CD14-positive monocyte (primary cell): Measurements from ENCODE around the gene KRT7. TPM values are rescaled to one million over a fixed set of nuclear protein-coding genes. Genes with fewer than 3 reads are reported as not detected.
A peak's percentile ranks its signal among the peaks of the same experiment; 100 is the strongest.
"Not testable (repeated sequence)": the region's sequence is repeated elsewhere in the genome, so short reads cannot be mapped to it uniquely, and the experiment has no call there.

Source experiments
- DNase-seq, 3 donors: peaks; one replicate each; pipeline ENCODE4 v3.0.0-alpha.2; 2011 to 2022
- H2AFZ ChIP-seq: 2 replicates; pipeline ENCODE4 v1.6.0; 2012; ENCODE audit warnings: mild to moderate bottlenecking, low read depth, low read length, inconsistent platforms; ENCODE audit not compliant: insufficient read depth, poor library complexity, severe bottlenecking
- H3K27ac ChIP-seq, 2 donors: 1 replicate in 1 of 2; 2 replicates in 1 of 2; pipeline ENCODE4 v1.5.1; 2012 to 2013; ENCODE audit warnings: low read length in 2 of 2, control low read depth in 1 of 2, inconsistent platforms in 1 of 2, low read depth in 1 of 2, mild to moderate bottlenecking in 1 of 2
- H3K27me3 ChIP-seq, 2 donors: one replicate each; pipeline versions ENCODE4 v1.6.0 to v1.6.1; 2011 to 2013; ENCODE audit warnings: low read length in 2 of 2; ENCODE audit not compliant: control insufficient read depth in 2 of 2, insufficient read depth in 2 of 2
- H3K36me3 ChIP-seq, 2 donors: replicated peaks in 1 of 2; 1 replicate in 1 of 2; 2 replicates in 1 of 2; pipeline versions ENCODE4 v1.5.1 to v1.6.1; 2012 to 2013; ENCODE audit warnings: low read length in 2 of 2, control low read depth in 1 of 2, inconsistent platforms in 1 of 2, mild to moderate bottlenecking in 1 of 2; ENCODE audit not compliant: insufficient read depth in 2 of 2, control insufficient read depth in 1 of 2
- H3K4me1 ChIP-seq, 2 donors: 1 replicate in 1 of 2; 2 replicates in 1 of 2; pipeline versions ENCODE4 v1.5.1 to v1.6.1; 2012 to 2013; ENCODE audit warnings: low read length in 2 of 2, control low read depth in 1 of 2, inconsistent platforms in 1 of 2, mild to moderate bottlenecking in 1 of 2, moderate library complexity in 1 of 2; ENCODE audit not compliant: insufficient read depth in 2 of 2, control insufficient read depth in 1 of 2
- H3K4me2 ChIP-seq: replicated peaks from 2 replicates; pipeline ENCODE3; 2012; ENCODE audit warnings: low read length, moderate library complexity, mild to moderate bottlenecking; ENCODE audit not compliant: poor library complexity, severe bottlenecking; ENCODE audit errors: extremely low read depth
- H3K4me3 ChIP-seq, 3 experiments: fragments of 200-600 bp in 1 of 3; sonication (generic) in 1 of 3; replicated peaks in 1 of 3; 1 replicate in 2 of 3; 2 replicates in 1 of 3; pipeline ENCODE4 v1.5.1; 2011 to 2013; ENCODE audit warnings: low read length in 3 of 3, mild to moderate bottlenecking in 3 of 3, control low read depth in 2 of 3, low read depth in 2 of 3, inconsistent platforms in 1 of 3, moderate library complexity in 1 of 3
- H3K79me2 ChIP-seq: 2 replicates; pipeline ENCODE4 v1.6.0; 2012; ENCODE audit warnings: mild to moderate bottlenecking, control low read depth, inconsistent platforms, low read length, moderate library complexity; ENCODE audit not compliant: insufficient read depth
- H3K9ac ChIP-seq: 2 replicates; pipeline ENCODE4 v1.6.0; 2017; ENCODE audit warnings: low read length, mild to moderate bottlenecking; ENCODE audit not compliant: insufficient read depth, poor library complexity, severe bottlenecking
- H3K9me3 ChIP-seq, 2 donors: replicated peaks in 1 of 2; 1 replicate in 1 of 2; 2 replicates in 1 of 2; pipeline versions ENCODE4 v1.5.1 to v1.6.1; 2012 to 2013; ENCODE audit warnings: low read length in 2 of 2, control low read depth in 1 of 2; ENCODE audit not compliant: control insufficient read depth in 1 of 2, insufficient read depth in 1 of 2
- H4K20me1 ChIP-seq: 2 replicates; pipeline ENCODE4 v1.6.0; 2012; ENCODE audit warnings: mild to moderate bottlenecking, low read length, control low read depth, moderate library complexity; ENCODE audit not compliant: insufficient read depth
- H3K27ac Mint-ChIP-seq, 7 donors: one replicate each; pipeline ENCODE4 v1.8.0; 2020; ENCODE audit warnings: mild to moderate bottlenecking in 7 of 7, mixed read lengths in 7 of 7, moderate library complexity in 6 of 7, inconsistent platforms in 2 of 7
- H3K27me3 Mint-ChIP-seq, 3 donors: one replicate each; pipeline ENCODE4 v1.8.0; 2021 to 2022; ENCODE audit warnings: low read depth in 3 of 3, mild to moderate bottlenecking in 3 of 3, mixed read lengths in 3 of 3, moderate library complexity in 3 of 3, inconsistent platforms in 1 of 3
- H3K36me3 Mint-ChIP-seq, 2 donors: one replicate each; pipeline ENCODE4 v1.8.0; 2020; ENCODE audit warnings: mixed read lengths in 2 of 2, inconsistent platforms in 1 of 2, mild to moderate bottlenecking in 1 of 2
- H3K4me1 Mint-ChIP-seq: one replicate; pipeline ENCODE4 v1.8.0; 2020; ENCODE audit warnings: mild to moderate bottlenecking, mixed read lengths
- H3K4me3 Mint-ChIP-seq, 2 donors: one replicate each; pipeline ENCODE4 v1.8.0; 2020; ENCODE audit warnings: mild to moderate bottlenecking in 2 of 2, mixed read lengths in 2 of 2, moderate library complexity in 1 of 2
- H3K9me3 Mint-ChIP-seq, 7 donors: one replicate each; pipeline ENCODE4 v1.8.0; 2020 to 2022; ENCODE audit warnings: mixed read lengths in 7 of 7, mild to moderate bottlenecking in 6 of 7, moderate library complexity in 6 of 7, inconsistent platforms in 2 of 7
- CTCF ChIP-seq: fragments of 200-600 bp; IDR thresholded peaks from one replicate; pipeline ENCODE4 v1.8.0; 2022; ENCODE audit warnings: antibody characterized with exemption, mild to moderate bottlenecking
- WGBS: methylation state at CpG from one replicate; pipeline ENCODE4 v1.1.5; 2013; ENCODE audit warnings: missing lambda C conversion rate; ENCODE audit not compliant: insufficient coverage; 5-methylcytosine and 5-hydroxymethylcytosine counted together
- intact Hi-C, 2 donors: fragments of 100-400 bp; cut with micrococcal nuclease; formaldehyde crosslinking; loops; one replicate each; pipeline versions ENCODE4 v1.15.0 to v1.15.1; 2023
- polyA plus RNA-seq, 3 donors: library from polyadenylated mRNA; depleted of rRNA in 1 of 3; unstranded in 2 of 3; stranded (reverse) in 1 of 3; fragments of 300-500 nt in 2 of 3; fragments of >200 nt in 1 of 3; fragmentation: Illumina TruSeq in 2 of 3; gene quantifications; 1 replicate in 2 of 3; 2 replicates in 1 of 3; pipeline ENCODE4 v1.2.3, GENCODE V29; 2012 to 2021

Gene KRT7
- polyA plus RNA-seq, 3 donors: 1.3 to 2.7 TPM; not detected in 1

- H3K4me3 Mint-ChIP-seq: peak overlapping the region in 1 of 2 donors; percentile 3
- no peak for TF ChIP-seq CTCF
- intact Hi-C loops: no loop called here
- peaks cover 0 to 10% of the 10 kb centered on the region in 2 donors for H3K27me3 ChIP-seq
- no peak overlapping the region for H3K9ac ChIP-seq
- WGBS: 91% methylated on average over 4 of the region's 7 CpGs
- DNase-seq: no peak
- H3K27ac ChIP-seq: no peak overlapping the region
- no peak overlapping the region for H3K4me3 ChIP-seq
- H3K9me3 Mint-ChIP-seq: peaks cover 0 to 3% (median 0%) of the 10 kb centered on the region in 7 donors
- no peaks in the 10 kb centered on the region for H3K9me3 ChIP-seq
- H3K36me3 Mint-ChIP-seq: peaks cover 2 to 5% of the 10 kb centered on the region in 2 donors
- H3K27me3 Mint-ChIP-seq: peaks cover 14 to 25% (median 23%) of the 10 kb centered on the region in 3 donors
- peaks cover 25 to 34% of the 10 kb centered on the region in 2 donors for H3K4me1 ChIP-seq
- H3K4me1 Mint-ChIP-seq: peaks cover 36% of the 10 kb centered on the region
- no peaks in the 10 kb centered on the region for H3K79me2 ChIP-seq
- no peaks in the 10 kb centered on the region for H3K36me3 ChIP-seq
- no peak overlapping the region for H2AFZ ChIP-seq
- H4K20me1 ChIP-seq: no peaks in the 10 kb centered on the region
- no peak overlapping the region for H3K4me2 ChIP-seq
- H3K27ac Mint-ChIP-seq: peak overlapping the region in 2 of 7 donors; percentile 43 to 52
Observed at GRCh38 chr12:52238916-52239646, 6.0 kb downstream of the KRT7 start.

- H3K9me3 Mint-ChIP-seq: no peaks in the 10 kb centered on the region
- no peak for DNase-seq
- peaks cover 2 to 5% of the 10 kb centered on the region in 2 donors for H3K36me3 Mint-ChIP-seq
- no peak overlapping the region for H3K4me3 Mint-ChIP-seq
- H3K4me1 Mint-ChIP-seq: peaks cover 36% of the 10 kb centered on the region
- peaks cover 9 to 18% (median 17%) of the 10 kb centered on the region in 3 donors for H3K27me3 Mint-ChIP-seq
- no peaks in the 10 kb centered on the region for H3K36me3 ChIP-seq
- TF ChIP-seq CTCF: no peak
- no peaks in the 10 kb centered on the region for H3K79me2 ChIP-seq
- no peak overlapping the region for H3K27ac ChIP-seq
- H3K27ac Mint-ChIP-seq: peak overlapping the region in 1 of 7 donors; percentile 43
- intact Hi-C loops: no loop called here
- no peaks in the 10 kb centered on the region for H4K20me1 ChIP-seq
- no peak overlapping the region for H3K4me2 ChIP-seq
- H2AFZ ChIP-seq: no peak overlapping the region
- no CpG with 5 or more reads among the region's 2 CpGs for WGBS
- peaks cover 26 to 34% of the 10 kb centered on the region in 2 donors for H3K4me1 ChIP-seq
- no peak overlapping the region for H3K9ac ChIP-seq
- H3K9me3 ChIP-seq: no peaks in the 10 kb centered on the region
- H3K27me3 ChIP-seq: peaks cover 0 to 8% of the 10 kb centered on the region in 2 donors
- no peak overlapping the region for H3K4me3 ChIP-seq
Observed at GRCh38 chr12:52239767-52240166, 6.7 kb downstream of the KRT7 start.

- 100% methylated on average over 4 of the region's 6 CpGs for WGBS
- H3K27me3 ChIP-seq, H3K36me3 ChIP-seq, DNase-seq, H3K36me3 Mint-ChIP-seq, H3K4me3 ChIP-seq, H3K9me3 Mint-ChIP-seq, intact Hi-C loops, H3K9ac ChIP-seq, H3K4me2 ChIP-seq, H3K9me3 ChIP-seq, H3K79me2 ChIP-seq, H4K20me1 ChIP-seq, H2AFZ ChIP-seq, H3K27ac ChIP-seq, H3K27ac Mint-ChIP-seq, H3K4me3 Mint-ChIP-seq: not testable (repeated sequence)
- Mint-ChIP-seq H3K27me3 (peaks cover 9 to 17% (median 17%) of the 10 kb centered on the region in 3 donors), H3K4me1 (peaks cover 37% of the 10 kb centered on the region)
- H3K4me1 ChIP-seq: peaks cover 23 to 34% of the 10 kb centered on the region in 2 donors
Observed at GRCh38 chr12:52240247-52240646, 7.2 kb downstream of the KRT7 start.
